ENCODE data around the gene FREM1.

The FREM1 gene

GRCh38 chr9:14766299-14766698 is 143.9 kb downstream of the FREM1 start:
- no peak overlapping the region for H3K9ac ChIP-seq (ENCODE audit: low read length)
- H3F3A ChIP-seq (ENCODE audit: insufficient read depth, low read length), result no peaks in the 10 kb centered on the region
- no peaks in the 10 kb centered on the region for H3K27me3 ChIP-seq (ENCODE audit: insufficient read depth, low read length)
- no peak overlapping the region for H3K4me3 ChIP-seq (ENCODE audit: low read depth, low read length, poor library complexity, severe bottlenecking)
- no peaks in the 10 kb centered on the region for H3K36me3 ChIP-seq (ENCODE audit: insufficient read depth, low read length)
- no peak overlapping the region for H2AFZ ChIP-seq (ENCODE audit: low read length)
- no peaks in the 10 kb centered on the region for H4K20me1 ChIP-seq (ENCODE audit: insufficient read depth, low read length)
- no peak overlapping the region for H3K4me2 ChIP-seq (ENCODE audit: low read length)
- H3K9me3 ChIP-seq (ENCODE audit: low read length), result no peaks in the 10 kb centered on the region
- no peak overlapping the region for H3K27ac ChIP-seq (ENCODE audit: low read depth, low read length, poor library complexity, severe bottlenecking)
- H3K4me1 ChIP-seq (ENCODE audit: insufficient read depth, low read length, severe bottlenecking), result no peaks in the 10 kb centered on the region
- no peaks in the 10 kb centered on the region for H3K9me2 ChIP-seq (ENCODE audit: low read depth, low read length)
- TF ChIP-seq CTCF (IDR thresholded peaks at IDR 0.05; ENCODE audit: low read length) (no peak), EZH2 (IDR thresholded peaks at IDR 0.05; ENCODE audit: borderline replicate concordance, low read length) (no peak)
- H3K79me2 ChIP-seq (ENCODE audit: insufficient read depth, low read length), result no peaks in the 10 kb centered on the region

- H4K20me1 ChIP-seq (ENCODE audit: insufficient read depth, low read length), result no peaks in the 10 kb centered on the region
- no peaks in the 10 kb centered on the region for H3K27me3 ChIP-seq (ENCODE audit: insufficient read depth, low read length)
- no peaks in the 10 kb centered on the region for H3K36me3 ChIP-seq (ENCODE audit: insufficient read depth, low read length)
- no peak overlapping the region for H3K4me2 ChIP-seq (ENCODE audit: low read length)
- no peaks in the 10 kb centered on the region for H3K9me2 ChIP-seq (ENCODE audit: low read depth, low read length)
- H3K9me3 ChIP-seq (ENCODE audit: low read length), result no peaks in the 10 kb centered on the region
- H3F3A ChIP-seq (ENCODE audit: insufficient read depth, low read length), result no peaks in the 10 kb centered on the region
- H2AFZ ChIP-seq (ENCODE audit: low read length), result no peak overlapping the region
- no peaks in the 10 kb centered on the region for H3K4me1 ChIP-seq (ENCODE audit: insufficient read depth, low read length, severe bottlenecking)
- no peak overlapping the region for H3K9ac ChIP-seq (ENCODE audit: low read length)
- TF ChIP-seq CTCF (IDR thresholded peaks at IDR 0.05; ENCODE audit: low read length), result no peak
- TF ChIP-seq EZH2 (IDR thresholded peaks at IDR 0.05; ENCODE audit: borderline replicate concordance, low read length), result no peak
- no peak overlapping the region for H3K27ac ChIP-seq (ENCODE audit: low read depth, low read length, poor library complexity, severe bottlenecking)
- no peak overlapping the region for H3K4me3 ChIP-seq (ENCODE audit: low read depth, low read length, poor library complexity, severe bottlenecking)
- no peaks in the 10 kb centered on the region for H3K79me2 ChIP-seq (ENCODE audit: insufficient read depth, low read length)
Measured at GRCh38 chr9:14761584-14761983, 148.6 kb downstream of the FREM1 start.

- no peak overlapping the region for H2AFZ ChIP-seq (ENCODE audit: low read length)
- no peaks in the 10 kb centered on the region for H3F3A ChIP-seq (ENCODE audit: insufficient read depth, low read length)
- no peaks in the 10 kb centered on the region for H3K27me3 ChIP-seq (ENCODE audit: insufficient read depth, low read length)
- H3K79me2 ChIP-seq (ENCODE audit: insufficient read depth, low read length), result no peaks in the 10 kb centered on the region
- no peak overlapping the region for H3K4me2 ChIP-seq (ENCODE audit: low read length)
- H3K27ac ChIP-seq (ENCODE audit: low read depth, low read length, poor library complexity, severe bottlenecking), result no peak overlapping the region
- H3K4me3 ChIP-seq (ENCODE audit: low read depth, low read length, poor library complexity, severe bottlenecking), result no peak overlapping the region
- H4K20me1 ChIP-seq (ENCODE audit: insufficient read depth, low read length), result no peaks in the 10 kb centered on the region
- TF ChIP-seq EZH2 (IDR thresholded peaks at IDR 0.05; ENCODE audit: borderline replicate concordance, low read length), result no peak
- TF ChIP-seq CTCF (IDR thresholded peaks at IDR 0.05; ENCODE audit: low read length), result no peak
- no peaks in the 10 kb centered on the region for H3K36me3 ChIP-seq (ENCODE audit: insufficient read depth, low read length)
- H3K9me3 ChIP-seq (ENCODE audit: low read length), result no peaks in the 10 kb centered on the region
- no peaks in the 10 kb centered on the region for H3K4me1 ChIP-seq (ENCODE audit: insufficient read depth, low read length, severe bottlenecking)
- H3K9ac ChIP-seq (ENCODE audit: low read length), result no peak overlapping the region
- no peaks in the 10 kb centered on the region for H3K9me2 ChIP-seq (ENCODE audit: low read depth, low read length)
Measured at GRCh38 chr9:14760060-14760459, 150.2 kb downstream of the FREM1 start.
